ENCODE results near the gene IL24. TPM values are rescaled to one million over a fixed set of nuclear protein-coding genes. Genes with fewer than 3 reads are reported as not detected.

IL24 gene
- total and polyA plus RNA-seq, 2 donors (not counting 1 experiment from before 2014, with no cell fraction given): not detected

- Histone ChIP-seq H3K9me3 (ENCODE audit: control extremely low read depth in 1 of 3, control insufficient read depth in 2 of 3, insufficient read depth in 1 of 3, low read length in 2 of 3) (no peaks in the 10 kb centered on the region), H3K27ac (ENCODE audit: low read length in 2 of 2) (no peak overlapping the region), H4K20me1 (ENCODE audit: control insufficient read depth, insufficient read depth, low read length, poor library complexity, severe bottlenecking) (no peaks in the 10 kb centered on the region), H3K36me3 (replicated peaks in 1 of 2; ENCODE audit: control extremely low read depth in 1 of 2, control insufficient read depth in 1 of 2, extremely low read depth in 1 of 2, insufficient read depth in 2 of 2, low read length in 1 of 2) (no peaks in the 10 kb centered on the region), H3K4me2 (replicated peaks; ENCODE audit: low read depth, low read length, poor library complexity, severe bottlenecking) (no peak overlapping the region), H3K4me3 (ENCODE audit: control extremely low read depth in 1 of 5, extremely low read depth in 1 of 5, insufficient read depth in 1 of 5, low read depth in 2 of 5, low read length in 4 of 5) (no peak overlapping the region), H3K27me3 (replicated peaks in 1 of 4; ENCODE audit: control extremely low read depth in 1 of 4, control insufficient read depth in 3 of 4, insufficient read depth in 4 of 4, low read length in 3 of 4) (no peaks in the 10 kb centered on the region), H2AFZ (ENCODE audit: insufficient read depth, low read depth, low read length, poor library complexity, severe bottlenecking) (no peak overlapping the region), H3K9ac (ENCODE audit: low read length) (no peak overlapping the region), H3K4me1 (ENCODE audit: control insufficient read depth in 2 of 2, insufficient read depth in 2 of 2, low read length in 2 of 2) (peaks cover 0 to 9% of the 10 kb centered on the region in 2 donors), H3K79me2 (ENCODE audit: control insufficient read depth, insufficient read depth, low read length) (no peaks in the 10 kb centered on the region)
- Mint-ChIP-seq H3K4me1 (peaks cover 14% of the 10 kb centered on the region), H3K27me3 (no peaks in the 10 kb centered on the region), H3K9me3 (ENCODE audit: insufficient read depth) (no peaks in the 10 kb centered on the region), H3K4me3 (no peak overlapping the region), H3K27ac (no peak overlapping the region)
- WGBS (ENCODE audit: insufficient coverage): 83% methylated on average over 1 of the region's 1 CpG
- no peak for TF ChIP-seq EZH2 (IDR thresholded peaks at IDR 0.05; ENCODE audit: borderline replicate concordance, insufficient read depth, low read depth, low read length, poor library complexity, severe bottlenecking)
- intact Hi-C loops (cut with micrococcal nuclease): no loop called here
- ChIA-PET POLR2A (no interaction called here), CTCF (interaction anchor here (1.1 to 1.5 kb wide), 3 partner anchors 18 to 21 kb away, joined by 3 to 5 read pairs (median 4); no protein-coding TSS in a partner anchor)
- ATAC-seq (ENCODE audit: low read depth): no peak
- no peak for DNase-seq
These were observed 5.8 kb upstream of the IL24 start for GRCh38 chr1:206891412-206891811.

GRCh38 chr1:206892351-206892984 is 4.8 kb upstream of the IL24 start:
- intact Hi-C loops (cut with micrococcal nuclease): no loop called here

More at GRCh38 chr1:206892351-206892984, 4.8 kb upstream of the IL24 start:
- H3K27me3 Mint-ChIP-seq: no peaks in the 10 kb centered on the region
- no peak overlapping the region for H3K27ac ChIP-seq (ENCODE audit: low read length in 2 of 2)
- no peak overlapping the region for H3K9ac ChIP-seq (ENCODE audit: low read length)
- ATAC-seq (ENCODE audit: low read depth) (no peak), DNase-seq (no peak)
- H3K4me2 ChIP-seq (replicated peaks; ENCODE audit: low read depth, low read length, poor library complexity, severe bottlenecking): no peak overlapping the region
- H3K9me3 ChIP-seq (ENCODE audit: control extremely low read depth in 1 of 3, control insufficient read depth in 2 of 3, insufficient read depth in 1 of 3, low read length in 2 of 3): no peaks in the 10 kb centered on the region
- ChIA-PET CTCF (interaction anchor here (0.6 to 1.5 kb wide), 6 partner anchors 11 to 83 kb away, joined by 3 to 6 read pairs (median 4); no protein-coding TSS in a partner anchor), POLR2A (no interaction called here)
- WGBS (ENCODE audit: insufficient coverage): 100% methylated on average over 1 of the region's 3 CpGs
- peaks cover 0 to 9% of the 10 kb centered on the region in 2 donors for H3K4me1 ChIP-seq (ENCODE audit: control insufficient read depth in 2 of 2, insufficient read depth in 2 of 2, low read length in 2 of 2)
- no peak overlapping the region for H2AFZ ChIP-seq (ENCODE audit: insufficient read depth, low read depth, low read length, poor library complexity, severe bottlenecking)
- no peak overlapping the region for H3K27ac Mint-ChIP-seq
- no peaks in the 10 kb centered on the region for H3K79me2 ChIP-seq (ENCODE audit: control insufficient read depth, insufficient read depth, low read length)
- peaks cover 14% of the 10 kb centered on the region for H3K4me1 Mint-ChIP-seq
- H3K27me3 ChIP-seq (replicated peaks in 1 of 4; ENCODE audit: control extremely low read depth in 1 of 4, control insufficient read depth in 3 of 4, insufficient read depth in 4 of 4, low read length in 3 of 4): no peaks in the 10 kb centered on the region
- H3K36me3 ChIP-seq (replicated peaks in 1 of 2; ENCODE audit: control extremely low read depth in 1 of 2, control insufficient read depth in 1 of 2, extremely low read depth in 1 of 2, insufficient read depth in 2 of 2, low read length in 1 of 2): no peaks in the 10 kb centered on the region
- H3K4me3 ChIP-seq (ENCODE audit: control extremely low read depth in 1 of 5, extremely low read depth in 1 of 5, insufficient read depth in 1 of 5, low read depth in 2 of 5, low read length in 4 of 5): no peak overlapping the region
- TF ChIP-seq CTCF (IDR thresholded peaks at IDR 0.05) (no peak), EZH2 (IDR thresholded peaks at IDR 0.05; ENCODE audit: borderline replicate concordance, insufficient read depth, low read depth, low read length, poor library complexity, severe bottlenecking) (no peak)
- no peaks in the 10 kb centered on the region for H3K9me3 Mint-ChIP-seq (ENCODE audit: insufficient read depth)
- no peaks in the 10 kb centered on the region for H4K20me1 ChIP-seq (ENCODE audit: control insufficient read depth, insufficient read depth, low read length, poor library complexity, severe bottlenecking)
- H3K4me3 Mint-ChIP-seq: no peak overlapping the region
